Measurements from ENCODE around the gene ITGB3BP.
"Not testable (repeated sequence)": the region's sequence is repeated elsewhere in the genome, so short reads cannot be mapped to it uniquely, and the experiment has no call there.

Gene ITGB3BP

DNA sequence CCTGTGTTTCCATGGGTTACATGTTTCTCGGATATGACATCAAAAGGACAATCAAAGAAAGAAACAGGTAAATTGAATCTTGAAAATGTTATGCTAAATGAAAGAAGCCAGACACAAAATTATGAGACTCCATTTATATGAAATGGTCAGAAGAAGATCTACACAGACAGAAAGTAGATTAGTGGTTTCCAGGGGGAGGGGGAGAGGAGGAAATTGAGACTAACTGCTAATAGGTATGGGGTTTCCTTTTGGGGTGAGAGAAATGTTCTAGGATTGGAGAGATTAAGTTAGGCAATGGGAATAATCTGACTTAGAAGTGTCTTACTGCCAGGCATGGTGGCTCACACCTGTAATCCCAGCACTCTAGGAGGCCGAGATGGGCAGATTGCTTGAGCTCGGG lies 21.8 kb downstream of the ITGB3BP start:
- DNase-seq = no peak

- DNase-seq = no peak
Observed at GRCh38 chr1:63498106-63498505, 24.9 kb downstream of the ITGB3BP start.

DNA sequence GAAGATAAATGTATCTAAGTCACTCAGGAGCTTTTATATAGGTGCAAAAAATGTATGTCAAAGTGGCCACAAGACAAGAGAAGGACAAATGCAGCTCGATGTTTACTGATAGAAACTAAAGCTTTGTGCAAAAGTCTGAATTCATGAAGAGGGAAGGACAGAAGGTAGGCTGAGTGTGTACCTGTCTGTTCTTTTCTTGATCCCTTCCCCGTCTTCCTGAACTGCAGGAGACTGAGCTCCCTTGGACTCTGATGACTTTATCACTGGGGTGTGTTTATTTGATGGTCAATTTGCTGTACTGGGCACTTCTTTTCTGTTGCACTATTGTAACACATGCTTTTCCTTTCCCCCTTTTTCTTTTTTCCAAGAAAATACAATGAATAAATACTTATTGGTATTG lies 25.4 kb downstream of the ITGB3BP start:
- DNase-seq = no peak

GRCh38 chr1:63487336-63488065 lies 35.5 kb downstream of the ITGB3BP start:
- DNase-seq = no peak

DNA sequence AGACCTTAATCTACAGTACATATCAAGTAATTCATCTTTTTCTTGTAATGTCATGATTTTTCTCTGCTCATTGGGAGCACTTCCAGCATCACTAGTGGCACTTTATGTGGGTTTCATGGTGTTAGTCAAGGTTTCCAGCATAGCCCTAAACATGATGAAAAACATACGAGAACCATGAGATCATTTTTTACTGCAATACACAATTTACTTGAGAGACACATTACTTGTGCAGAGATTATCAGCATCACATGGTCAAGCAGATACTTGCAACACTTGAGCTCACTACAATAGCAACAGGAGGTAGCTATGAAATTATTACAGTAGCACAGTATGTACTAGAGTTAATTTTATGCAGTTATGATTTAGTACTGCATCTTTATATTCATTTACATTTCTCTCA lies 36.4 kb downstream of the ITGB3BP start:
- DNase-seq = no peak

- no peak for DNase-seq
Observed at GRCh38 chr1:63480057-63480456, 43.0 kb downstream of the ITGB3BP start.

DNA sequence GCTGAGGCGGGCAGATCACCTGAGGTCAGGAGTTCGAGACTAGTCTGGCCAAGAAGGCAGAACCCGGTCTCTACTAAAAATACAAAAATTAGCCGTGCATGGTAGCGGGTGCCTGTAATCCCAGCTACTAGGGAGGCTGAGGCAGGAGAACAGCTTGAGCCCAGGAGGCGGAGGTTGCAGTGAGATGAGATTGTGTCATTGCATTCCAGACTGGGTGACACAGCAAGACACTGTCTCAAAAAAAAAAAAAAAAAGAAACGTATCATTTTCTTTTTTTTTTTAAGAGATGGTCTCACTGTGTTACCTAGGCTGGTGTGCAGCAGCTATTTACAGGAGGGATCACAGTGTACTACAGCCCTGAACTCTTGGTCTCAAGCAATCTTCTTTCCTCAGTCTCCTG lies 47.3 kb downstream of the ITGB3BP start:
- DNase-seq = no peak

GRCh38 chr1:63468683-63469082 lies 54.3 kb downstream of the ITGB3BP start:
- DNase-seq = not testable (repeated sequence)

DNA sequence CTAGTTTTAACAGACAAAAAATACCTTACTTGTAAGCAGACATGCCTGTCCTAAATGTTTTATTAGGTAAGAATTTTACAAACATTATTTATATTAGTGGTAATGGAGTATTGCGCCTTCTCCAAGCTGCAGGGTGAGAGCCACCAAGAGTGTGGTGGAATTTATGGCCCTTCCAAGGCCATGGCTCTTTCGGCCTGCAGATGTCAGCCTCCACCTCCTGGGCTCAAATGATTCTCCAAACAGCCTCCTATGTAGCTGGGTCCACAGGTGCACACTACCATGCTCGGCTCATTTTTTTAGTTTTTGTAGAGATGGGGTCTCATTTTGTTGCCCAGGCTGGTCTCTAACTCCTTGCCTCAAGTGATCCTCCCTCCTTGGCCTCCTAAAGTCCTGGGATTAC lies 56.3 kb downstream of the ITGB3BP start:
- no peak for DNase-seq

DNA sequence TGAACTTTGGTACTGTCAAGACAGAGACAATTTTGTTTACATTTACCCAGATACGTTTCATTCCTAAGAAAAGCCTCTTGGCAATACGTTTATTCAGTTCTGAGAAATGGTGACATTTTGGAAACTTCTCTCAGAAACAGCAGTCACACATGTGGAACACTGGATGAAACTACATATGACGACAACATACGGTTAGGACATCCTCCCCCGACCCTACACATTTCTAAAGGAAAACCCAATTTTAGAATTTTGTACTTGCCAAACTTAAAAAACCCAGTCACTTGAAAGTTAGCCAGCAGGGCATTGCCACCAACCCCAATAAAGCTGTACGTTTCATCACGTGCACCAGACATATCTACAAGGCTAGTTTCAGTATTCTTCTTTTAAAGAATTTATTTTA lies 56.8 kb downstream of the ITGB3BP start:
- DNase-seq = no peak

DNA sequence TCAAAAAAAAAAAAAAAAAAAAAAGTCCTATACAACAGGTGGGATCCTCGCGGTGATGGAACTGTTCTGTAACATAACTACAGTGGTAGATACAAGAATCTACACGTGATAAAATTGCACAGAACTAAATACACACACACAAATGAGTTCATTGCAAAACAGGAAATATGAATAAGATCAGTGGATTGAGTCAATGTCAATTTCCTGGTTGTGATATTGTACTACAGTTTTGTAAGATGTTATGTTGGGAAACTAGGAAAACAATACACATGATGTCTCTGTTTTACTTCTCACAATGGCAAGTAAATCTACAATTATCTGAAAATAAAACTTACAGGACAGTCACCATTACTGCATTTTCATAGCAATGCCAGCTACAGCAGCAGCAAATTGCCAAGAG lies 59.8 kb downstream of the ITGB3BP start:
- no peak for DNase-seq

- DNase-seq = no peak
Observed at GRCh38 chr1:63461661-63462230, 61.3 kb downstream of the ITGB3BP start.

GRCh38 chr1:63458750-63459149 lies 64.3 kb downstream of the ITGB3BP start:
- DNase-seq = no peak

- no peak for DNase-seq
Observed at GRCh38 chr1:63454269-63454668, 68.8 kb downstream of the ITGB3BP start.

- DNase-seq = no peak
Observed at GRCh38 chr1:63453232-63453631, 69.8 kb downstream of the ITGB3BP start.

DNA sequence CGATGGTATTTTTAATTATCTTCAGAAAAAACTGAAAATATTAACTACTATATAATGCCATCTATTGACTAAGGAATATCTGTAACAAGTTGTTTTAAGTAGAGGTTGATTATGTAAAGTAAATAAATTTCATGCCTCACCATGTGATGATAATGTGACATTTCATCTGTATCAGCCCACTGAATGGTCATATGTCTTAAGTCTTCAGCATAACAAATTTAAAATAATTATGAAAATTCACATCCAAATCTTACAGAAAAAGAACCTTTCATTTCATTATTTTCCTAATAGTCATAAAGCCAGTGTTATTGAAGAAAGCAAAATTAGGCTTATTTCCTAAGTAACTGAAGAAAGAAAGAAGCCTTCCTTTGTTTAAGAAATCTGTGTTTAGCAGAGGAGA lies 72.6 kb downstream of the ITGB3BP start:
- DNase-seq = no peak

DNA sequence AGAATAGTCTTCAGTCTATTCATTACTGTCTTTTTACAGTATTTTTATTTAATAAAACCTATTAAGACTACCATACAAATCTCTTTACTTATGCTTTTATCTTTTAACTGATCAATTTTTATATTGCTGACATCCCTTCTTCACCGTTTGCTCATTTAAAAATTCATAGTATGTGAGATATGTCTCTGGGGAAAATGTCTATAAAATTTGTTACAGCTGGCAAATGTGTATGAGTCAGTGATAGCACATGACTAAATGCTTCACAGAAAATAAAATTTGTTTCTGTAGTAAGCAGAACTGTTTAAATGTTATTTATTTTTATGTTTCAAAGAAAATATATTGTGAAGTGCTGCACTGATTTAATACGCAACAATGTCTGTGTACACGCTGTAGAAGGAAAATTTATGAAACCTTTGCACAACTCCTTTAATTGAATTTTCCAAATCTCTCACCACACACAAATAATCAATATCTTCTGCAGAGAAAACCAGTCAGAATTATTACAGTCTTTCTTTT lies 74.2 kb downstream of the ITGB3BP start:
- DNase-seq = no peak

DNA sequence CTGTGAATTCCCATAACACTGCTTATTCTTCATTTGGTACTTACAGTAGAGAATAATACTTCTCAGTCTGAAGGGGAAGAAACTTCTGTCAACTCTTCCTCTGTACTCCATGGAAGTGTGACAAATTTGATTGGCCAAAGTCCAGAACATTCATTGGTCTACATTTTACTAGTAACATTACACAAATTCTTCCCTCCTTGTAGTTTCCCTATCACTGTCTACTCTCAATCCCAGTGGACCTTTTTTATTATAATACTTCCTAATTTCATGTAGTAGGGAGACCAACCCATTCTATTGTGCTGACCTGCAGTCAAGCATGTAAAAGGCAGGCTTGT lies 80.9 kb downstream of the ITGB3BP start:
- no peak for DNase-seq

DNA sequence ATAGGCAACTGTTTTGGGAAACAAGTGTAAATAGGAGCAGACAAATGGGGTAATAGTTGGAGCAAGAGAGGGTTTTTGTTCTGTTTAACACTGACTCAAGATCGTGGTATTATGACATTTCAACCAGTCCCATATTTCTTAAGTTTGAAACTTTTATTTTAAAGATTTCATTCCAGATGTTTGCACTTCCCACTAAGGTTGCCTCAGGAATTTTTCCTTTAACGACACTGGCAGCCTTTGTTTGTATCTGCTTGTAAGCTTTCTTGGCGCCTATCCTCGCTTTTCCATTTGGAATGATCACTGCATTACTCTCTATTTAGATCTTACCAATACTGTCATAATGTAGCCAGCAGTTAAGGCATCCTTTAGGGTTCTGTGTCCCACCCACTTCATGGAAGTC lies 87.9 kb downstream of the ITGB3BP start:
- no peak for DNase-seq

GRCh38 chr1:63429281-63429680 lies 93.7 kb downstream of the ITGB3BP start:
- DNase-seq = no peak

GRCh38 chr1:63428815-63429214 lies 94.2 kb downstream of the ITGB3BP start:
- no peak for DNase-seq

DNA sequence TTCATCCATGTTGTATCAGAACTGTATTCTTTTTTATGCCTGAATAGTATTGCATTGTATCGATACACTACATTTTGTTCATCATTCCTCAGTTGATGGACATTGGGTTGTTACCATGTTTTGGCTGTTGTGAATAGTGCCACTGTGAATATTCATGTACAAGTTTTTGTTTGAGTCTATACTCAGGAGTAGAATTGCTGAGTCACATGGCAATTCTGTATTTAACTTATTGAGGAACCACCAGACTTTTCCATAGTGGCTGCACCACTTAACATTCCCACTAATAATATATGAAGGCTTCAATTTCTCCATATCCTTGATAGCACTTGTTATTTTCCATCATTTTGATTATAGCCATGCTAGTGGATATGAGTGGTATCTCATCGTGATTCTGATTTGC lies 99.4 kb downstream of the ITGB3BP start:
- DNase-seq = no peak

GRCh38 chr1:63420746-63421145 lies 102.3 kb downstream of the ITGB3BP start:
- DNase-seq = not testable (repeated sequence)

DNA sequence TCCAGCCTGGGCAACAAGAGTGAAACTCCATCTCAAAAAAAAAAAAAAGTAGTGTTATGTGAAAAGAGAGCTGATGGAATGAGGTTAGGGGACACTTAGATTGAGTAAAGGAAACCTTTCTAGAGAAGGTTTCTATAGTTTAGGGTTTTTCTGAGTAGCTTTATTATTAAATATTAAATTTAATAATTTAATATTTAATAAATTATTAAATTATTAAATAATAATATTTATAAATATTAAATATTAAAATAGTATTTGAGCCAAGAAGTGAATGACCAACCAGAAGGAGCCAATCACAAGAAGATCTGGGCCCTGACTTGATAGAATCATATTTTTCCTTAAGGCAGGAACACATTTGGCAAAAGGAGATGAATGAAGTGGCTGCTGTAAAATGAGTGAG lies 104.9 kb downstream of the ITGB3BP start:
- DNase-seq = no peak
